Chondrocyte (in vitro differentiated cells): ENCODE measurements around the gene NWD2. TPM values are rescaled to one million over a fixed set of nuclear protein-coding genes. Genes with fewer than 3 reads are reported as not detected.

ENCODE experiments used
- DNase-seq: peaks from one replicate; pipeline ENCODE4 v3.0.0; 2021; ENCODE audit warnings: mixed read lengths, low spot score
- H3K27ac Mint-ChIP-seq: one replicate; pipeline ENCODE4 v1.8.0; 2021; ENCODE audit warnings: mild to moderate bottlenecking, moderate library complexity, mixed read lengths; ENCODE audit not compliant: unreplicated experiment
- H3K27me3 Mint-ChIP-seq: 2 replicates; pipeline ENCODE4 v1.8.0; 2021; ENCODE audit warnings: low read depth, mixed read lengths
- H3K36me3 Mint-ChIP-seq: 2 replicates; pipeline ENCODE4 v1.8.0; 2021; ENCODE audit warnings: low read depth, mixed read lengths
- H3K4me1 Mint-ChIP-seq: 2 replicates; pipeline ENCODE4 v1.8.0; 2021; ENCODE audit warnings: low read depth, mild to moderate bottlenecking, mixed read lengths
- H3K4me3 Mint-ChIP-seq: one replicate; pipeline ENCODE4 v1.8.0; 2021; ENCODE audit warnings: mild to moderate bottlenecking, moderate library complexity, mixed read lengths; ENCODE audit not compliant: unreplicated experiment
- H3K9me3 Mint-ChIP-seq: 2 replicates; pipeline ENCODE4 v1.8.0; 2021; ENCODE audit warnings: low read depth, mixed read lengths
- total RNA-seq: library from RNA; stranded (reverse); gene quantifications from 3 replicates; pipeline ENCODE4 v1.2.1, GENCODE V29; 2021
- TF ChIP-seq, protein P1 (sequence below): fragments of 200-600 bp; sonication (generic); IDR thresholded peaks from 2 replicates; pipeline ENCODE4 v1.5.0; 2021; ENCODE audit warnings: antibody characterized with exemption, mild to moderate bottlenecking, moderate library complexity

Gene NWD2
- total RNA-seq, 1 donor from 2014 or later: not detected

GRCh38 chr4:37464373-37465128 is 220.0 kb downstream of the NWD2 start:
- Mint-ChIP-seq H3K4me3 (no peak overlapping the region), H3K4me1 (no peaks in the 10 kb centered on the region), H3K9me3 (no peaks in the 10 kb centered on the region), H3K27ac (no peak overlapping the region), H3K36me3 (no peaks in the 10 kb centered on the region), H3K27me3 (peaks cover 15% of the 10 kb centered on the region)
- TF ChIP-seq, protein P1, sequence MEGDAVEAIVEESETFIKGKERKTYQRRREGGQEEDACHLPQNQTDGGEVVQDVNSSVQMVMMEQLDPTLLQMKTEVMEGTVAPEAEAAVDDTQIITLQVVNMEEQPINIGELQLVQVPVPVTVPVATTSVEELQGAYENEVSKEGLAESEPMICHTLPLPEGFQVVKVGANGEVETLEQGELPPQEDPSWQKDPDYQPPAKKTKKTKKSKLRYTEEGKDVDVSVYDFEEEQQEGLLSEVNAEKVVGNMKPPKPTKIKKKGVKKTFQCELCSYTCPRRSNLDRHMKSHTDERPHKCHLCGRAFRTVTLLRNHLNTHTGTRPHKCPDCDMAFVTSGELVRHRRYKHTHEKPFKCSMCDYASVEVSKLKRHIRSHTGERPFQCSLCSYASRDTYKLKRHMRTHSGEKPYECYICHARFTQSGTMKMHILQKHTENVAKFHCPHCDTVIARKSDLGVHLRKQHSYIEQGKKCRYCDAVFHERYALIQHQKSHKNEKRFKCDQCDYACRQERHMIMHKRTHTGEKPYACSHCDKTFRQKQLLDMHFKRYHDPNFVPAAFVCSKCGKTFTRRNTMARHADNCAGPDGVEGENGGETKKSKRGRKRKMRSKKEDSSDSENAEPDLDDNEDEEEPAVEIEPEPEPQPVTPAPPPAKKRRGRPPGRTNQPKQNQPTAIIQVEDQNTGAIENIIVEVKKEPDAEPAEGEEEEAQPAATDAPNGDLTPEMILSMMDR: no peak
- no peak for DNase-seq

- Mint-ChIP-seq H3K27me3 (peaks cover 12% of the 10 kb centered on the region), H3K9me3 (no peaks in the 10 kb centered on the region), H3K4me3 (no peak overlapping the region), H3K27ac (no peak overlapping the region), H3K36me3 (no peaks in the 10 kb centered on the region), H3K4me1 (no peaks in the 10 kb centered on the region)
- no peak for DNase-seq
- TF ChIP-seq, protein P1: no peak
Measured at GRCh38 chr4:37465296-37465695, 220.8 kb downstream of the NWD2 start.

- no peak for DNase-seq
- Mint-ChIP-seq H3K4me1 (no peaks in the 10 kb centered on the region), H3K36me3 (no peaks in the 10 kb centered on the region), H3K27me3 (peaks cover 7% of the 10 kb centered on the region), H3K27ac (no peak overlapping the region), H3K4me3 (no peak overlapping the region), H3K9me3 (no peaks in the 10 kb centered on the region)
- TF ChIP-seq, protein P1: no peak
Measured at GRCh38 chr4:37465845-37466244, 221.3 kb downstream of the NWD2 start.

DNA sequence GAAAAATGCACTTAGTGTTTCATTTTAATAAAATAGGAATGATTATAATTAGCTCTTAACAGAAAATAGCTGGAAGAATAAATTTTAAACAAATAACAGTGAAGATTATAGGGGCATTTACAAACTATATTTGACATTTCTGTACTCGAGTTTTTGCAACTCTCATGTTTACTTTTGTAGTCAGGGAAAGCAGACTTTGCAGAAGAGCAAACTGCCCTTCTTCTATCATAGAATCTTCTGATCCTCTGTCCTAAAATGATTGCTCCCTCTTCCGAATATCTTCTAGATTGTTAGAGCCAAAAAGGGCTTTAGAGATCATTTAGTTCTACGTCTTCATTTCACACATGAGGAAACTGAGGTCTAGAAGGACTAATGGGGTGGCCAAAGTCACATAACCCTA is 222.7 kb downstream of the NWD2 start:
- Mint-ChIP-seq H3K4me1 (no peaks in the 10 kb centered on the region), H3K4me3 (no peak overlapping the region), H3K27ac (no peak overlapping the region), H3K27me3 (peaks cover 4% of the 10 kb centered on the region), H3K9me3 (no peaks in the 10 kb centered on the region), H3K36me3 (no peaks in the 10 kb centered on the region)
- DNase-seq: no peak
- TF ChIP-seq, protein P1: no peak

DNA sequence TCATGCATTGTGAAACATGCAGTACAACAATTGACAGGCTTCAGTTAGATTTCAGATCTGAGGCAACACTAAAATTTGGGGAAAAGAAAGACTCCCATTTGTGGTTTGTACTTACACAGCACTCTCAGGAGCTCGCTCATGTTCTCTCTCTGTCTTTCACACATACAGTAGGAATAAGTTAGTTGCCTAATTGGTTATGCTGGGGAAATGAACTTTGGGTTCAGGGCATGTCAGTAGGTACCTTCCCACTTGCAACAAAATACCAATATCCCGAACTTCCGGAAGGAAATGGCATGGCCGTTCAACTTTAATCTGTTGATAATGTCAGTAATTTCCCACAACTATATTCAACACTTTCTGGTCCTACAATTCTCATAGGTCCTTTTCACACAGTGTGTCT is 223.3 kb downstream of the NWD2 start:
- H3K36me3 Mint-ChIP-seq: no peaks in the 10 kb centered on the region
- H3K9me3 Mint-ChIP-seq: no peaks in the 10 kb centered on the region
- DNase-seq: no peak
- no peak overlapping the region for H3K4me3 Mint-ChIP-seq
- TF ChIP-seq, protein P1: no peak
- H3K27ac Mint-ChIP-seq: no peak overlapping the region
- peaks cover 6% of the 10 kb centered on the region for H3K27me3 Mint-ChIP-seq
- H3K4me1 Mint-ChIP-seq: no peaks in the 10 kb centered on the region
